Measurements from ENCODE around the gene SLC37A1.

Gene SLC37A1

GRCh38 chr21:42524341-42525028, 10.8 kb downstream of the SLC37A1 start:
- TF ChIP-seq FOXP2 (optimal IDR thresholded peaks at IDR 0.05; ENCODE audit: borderline replicate concordance, extremely low read depth, extremely low read length, insufficient read depth) (no peak), SIN3A (IDR thresholded peaks at IDR 0.05; ENCODE audit: borderline replicate concordance, insufficient read depth, low read length) (no peak), POLR2AphosphoS5 (IDR thresholded peaks at IDR 0.05; ENCODE audit: low read depth, low read length) (no peak), TAF1 (IDR thresholded peaks at IDR 0.05; ENCODE audit: borderline replicate concordance, insufficient read depth, low read length) (no peak)
- TF ChIP-seq, protein P1, sequence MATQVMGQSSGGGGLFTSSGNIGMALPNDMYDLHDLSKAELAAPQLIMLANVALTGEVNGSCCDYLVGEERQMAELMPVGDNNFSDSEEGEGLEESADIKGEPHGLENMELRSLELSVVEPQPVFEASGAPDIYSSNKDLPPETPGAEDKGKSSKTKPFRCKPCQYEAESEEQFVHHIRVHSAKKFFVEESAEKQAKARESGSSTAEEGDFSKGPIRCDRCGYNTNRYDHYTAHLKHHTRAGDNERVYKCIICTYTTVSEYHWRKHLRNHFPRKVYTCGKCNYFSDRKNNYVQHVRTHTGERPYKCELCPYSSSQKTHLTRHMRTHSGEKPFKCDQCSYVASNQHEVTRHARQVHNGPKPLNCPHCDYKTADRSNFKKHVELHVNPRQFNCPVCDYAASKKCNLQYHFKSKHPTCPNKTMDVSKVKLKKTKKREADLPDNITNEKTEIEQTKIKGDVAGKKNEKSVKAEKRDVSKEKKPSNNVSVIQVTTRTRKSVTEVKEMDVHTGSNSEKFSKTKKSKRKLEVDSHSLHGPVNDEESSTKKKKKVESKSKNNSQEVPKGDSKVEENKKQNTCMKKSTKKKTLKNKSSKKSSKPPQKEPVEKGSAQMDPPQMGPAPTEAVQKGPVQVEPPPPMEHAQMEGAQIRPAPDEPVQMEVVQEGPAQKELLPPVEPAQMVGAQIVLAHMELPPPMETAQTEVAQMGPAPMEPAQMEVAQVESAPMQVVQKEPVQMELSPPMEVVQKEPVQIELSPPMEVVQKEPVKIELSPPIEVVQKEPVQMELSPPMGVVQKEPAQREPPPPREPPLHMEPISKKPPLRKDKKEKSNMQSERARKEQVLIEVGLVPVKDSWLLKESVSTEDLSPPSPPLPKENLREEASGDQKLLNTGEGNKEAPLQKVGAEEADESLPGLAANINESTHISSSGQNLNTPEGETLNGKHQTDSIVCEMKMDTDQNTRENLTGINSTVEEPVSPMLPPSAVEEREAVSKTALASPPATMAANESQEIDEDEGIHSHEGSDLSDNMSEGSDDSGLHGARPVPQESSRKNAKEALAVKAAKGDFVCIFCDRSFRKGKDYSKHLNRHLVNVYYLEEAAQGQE (IDR thresholded peaks at IDR 0.05; ENCODE audit: insufficient read depth in 1 of 2, low read depth in 2 of 2, low read length in 2 of 2), result no peak

DNA sequence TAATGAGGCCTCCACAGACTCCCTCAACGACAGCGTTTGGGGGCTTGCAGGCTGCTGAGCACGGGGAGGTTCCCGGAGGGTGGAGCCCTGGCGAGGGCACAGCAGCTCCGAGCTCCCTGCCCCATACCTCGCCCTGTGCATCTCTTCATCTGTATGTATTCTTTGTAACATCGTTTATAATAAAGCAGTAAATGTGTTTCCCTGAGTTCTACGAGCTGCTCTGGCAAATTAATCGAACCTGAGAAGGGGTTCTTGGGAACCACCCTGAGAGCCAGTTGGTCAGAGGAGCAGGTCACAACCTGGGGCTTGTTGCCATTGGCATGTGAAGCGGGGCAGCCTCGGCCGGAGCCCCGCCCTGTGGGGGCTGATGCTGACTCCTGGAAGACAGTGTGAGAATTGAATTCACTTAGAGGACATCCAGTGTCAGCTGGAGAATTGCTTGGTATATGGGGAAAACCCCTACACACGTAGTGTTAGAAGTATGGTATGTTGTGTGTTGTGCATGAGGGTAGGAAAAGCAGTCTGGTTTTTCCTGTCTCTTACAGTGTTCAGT, 11.5 kb downstream of the SLC37A1 start:
- TF ChIP-seq POLR2AphosphoS5 (IDR thresholded peaks at IDR 0.05; ENCODE audit: low read depth, low read length) (no peak), SIN3A (IDR thresholded peaks at IDR 0.05; ENCODE audit: borderline replicate concordance, insufficient read depth, low read length) (no peak), TAF1 (IDR thresholded peaks at IDR 0.05; ENCODE audit: borderline replicate concordance, insufficient read depth, low read length) (no peak), FOXP2 (optimal IDR thresholded peaks at IDR 0.05; ENCODE audit: borderline replicate concordance, extremely low read depth, extremely low read length, insufficient read depth) (no peak)

GRCh38 chr21:42525676-42526378, 12.2 kb downstream of the SLC37A1 start:
- TF ChIP-seq POLR2AphosphoS5 (IDR thresholded peaks at IDR 0.05; ENCODE audit: low read depth, low read length) (no peak), FOXP2 (optimal IDR thresholded peaks at IDR 0.05; ENCODE audit: borderline replicate concordance, extremely low read depth, extremely low read length, insufficient read depth) (no peak)

DNA sequence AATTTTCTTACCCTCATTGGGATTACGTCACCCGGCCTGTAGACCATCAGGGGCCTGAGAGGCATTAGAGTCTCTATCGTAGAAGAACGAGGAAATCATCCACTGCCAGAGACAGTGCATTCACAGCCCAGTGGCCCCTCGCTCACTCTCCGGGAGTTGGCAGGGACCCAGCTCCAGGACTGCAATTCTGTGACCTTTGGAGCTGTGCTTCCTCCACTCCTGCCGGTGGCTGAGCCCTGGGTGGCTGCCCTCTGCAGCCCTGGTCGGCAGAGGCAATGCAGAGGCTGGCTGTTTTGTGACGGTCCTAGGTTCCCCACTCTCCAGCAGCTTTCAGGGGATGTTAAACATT, 12.7 kb downstream of the SLC37A1 start:
- TF ChIP-seq, protein P1 (IDR thresholded peaks at IDR 0.05; ENCODE audit: insufficient read depth in 1 of 2, low read depth in 2 of 2, low read length in 2 of 2), result no peak
- TF ChIP-seq SIN3A (IDR thresholded peaks at IDR 0.05; ENCODE audit: borderline replicate concordance, insufficient read depth, low read length) (no peak), TAF1 (IDR thresholded peaks at IDR 0.05; ENCODE audit: borderline replicate concordance, insufficient read depth, low read length) (no peak), POLR2AphosphoS5 (IDR thresholded peaks at IDR 0.05; ENCODE audit: low read depth, low read length) (no peak), FOXP2 (optimal IDR thresholded peaks at IDR 0.05; ENCODE audit: borderline replicate concordance, extremely low read depth, extremely low read length, insufficient read depth) (no peak)

DNA sequence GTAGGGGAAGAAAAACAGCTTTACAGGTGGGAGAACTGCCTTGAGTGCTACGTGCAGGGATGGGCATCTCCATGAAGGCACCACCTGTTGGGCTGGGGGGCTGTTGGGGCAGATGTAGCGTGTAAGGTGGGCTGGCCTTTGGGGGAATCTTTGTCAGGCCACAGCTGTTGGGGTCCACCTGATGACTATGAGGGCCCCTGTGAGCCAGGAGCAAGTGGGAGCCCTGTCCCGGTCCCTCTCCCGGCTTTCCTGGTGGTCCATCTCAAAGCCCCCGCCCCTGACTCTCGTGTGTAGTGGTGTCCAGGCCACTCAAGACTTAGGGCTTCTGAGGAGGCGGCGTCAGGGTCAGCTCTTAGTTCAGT, 13.5 kb downstream of the SLC37A1 start:
- no peak for TF ChIP-seq POLR2AphosphoS5 (IDR thresholded peaks at IDR 0.05; ENCODE audit: low read depth, low read length)
- no peak for TF ChIP-seq TAF1 (IDR thresholded peaks at IDR 0.05; ENCODE audit: borderline replicate concordance, insufficient read depth, low read length)
- no peak for TF ChIP-seq FOXP2 (optimal IDR thresholded peaks at IDR 0.05; ENCODE audit: borderline replicate concordance, extremely low read depth, extremely low read length, insufficient read depth)
- no peak for TF ChIP-seq SIN3A (IDR thresholded peaks at IDR 0.05; ENCODE audit: borderline replicate concordance, insufficient read depth, low read length)
- TF ChIP-seq, protein P1 (IDR thresholded peaks at IDR 0.05; ENCODE audit: insufficient read depth in 1 of 2, low read depth in 2 of 2, low read length in 2 of 2), result no peak
